ENCODE measurements around the gene ORMDL3.
"Not testable (repeated sequence)": the region's sequence is repeated elsewhere in the genome, so short reads cannot be mapped to it uniquely, and the experiment has no call there.

Gene ORMDL3

DNA sequence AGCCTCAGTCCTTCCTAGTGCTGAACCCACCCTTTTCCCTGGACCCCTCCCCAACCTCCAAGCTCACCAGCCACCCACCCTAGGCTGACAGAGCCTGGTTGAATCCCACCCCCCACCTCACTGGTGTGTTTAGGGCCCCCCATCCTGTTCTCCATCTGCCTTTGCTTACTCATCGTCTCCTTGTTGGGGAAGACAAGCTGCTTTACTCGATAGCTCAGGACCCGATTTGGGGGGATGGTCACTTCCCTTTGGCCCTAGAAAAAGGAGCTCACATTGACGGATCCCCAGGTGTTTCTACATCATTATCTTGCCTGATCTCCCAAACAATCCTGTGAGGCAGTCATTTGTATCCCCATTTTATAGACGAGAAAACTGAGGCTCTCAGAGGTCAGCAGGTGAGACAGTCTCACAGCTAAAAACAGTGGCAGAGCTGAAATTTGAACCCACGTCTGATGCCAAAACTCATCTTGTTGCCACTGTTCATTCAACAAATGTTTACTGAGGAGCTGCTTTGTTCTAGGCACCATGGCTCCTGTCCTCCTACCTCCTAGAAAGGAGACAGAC is 18.5 kb downstream of the ORMDL3 start:
- no peak overlapping the region for H3K4me3 ChIP-seq (ENCODE audit: control insufficient read depth, low read depth, low read length)
- no peak for DNase-seq (ENCODE audit: low read depth)
- no peak for TF ChIP-seq CTCF (conservative IDR thresholded peaks at IDR 0.05; ENCODE audit: control insufficient read depth, insufficient read depth, low read depth, low read length)

- DNase-seq (ENCODE audit: low read depth), result no peak
- H3K4me3 ChIP-seq (ENCODE audit: control insufficient read depth, low read depth, low read length), result no peak overlapping the region
- TF ChIP-seq CTCF (conservative IDR thresholded peaks at IDR 0.05; ENCODE audit: control insufficient read depth, insufficient read depth, low read depth, low read length), result no peak
Observed at GRCh38 chr17:39904990-39905288, 22.5 kb downstream of the ORMDL3 start.

- peak; percentile 78 for DNase-seq (ENCODE audit: low read depth)
- no peak for TF ChIP-seq CTCF (conservative IDR thresholded peaks at IDR 0.05; ENCODE audit: control insufficient read depth, insufficient read depth, low read depth, low read length)
- no peak overlapping the region for H3K4me3 ChIP-seq (ENCODE audit: control insufficient read depth, low read depth, low read length)
Observed at GRCh38 chr17:39903158-39903884, 24.1 kb downstream of the ORMDL3 start.

GRCh38 chr17:39902027-39902426 is 25.4 kb downstream of the ORMDL3 start:
- not testable (repeated sequence) for DNase-seq (ENCODE audit: low read depth); H3K4me3 ChIP-seq (ENCODE audit: control insufficient read depth, low read depth, low read length)

GRCh38 chr17:39899215-39899614 is 28.2 kb downstream of the ORMDL3 start:
- TF ChIP-seq CTCF (conservative IDR thresholded peaks at IDR 0.05; ENCODE audit: control insufficient read depth, insufficient read depth, low read depth, low read length), result no peak
- no peak for DNase-seq (ENCODE audit: low read depth)
- no peak overlapping the region for H3K4me3 ChIP-seq (ENCODE audit: control insufficient read depth, low read depth, low read length)

DNA sequence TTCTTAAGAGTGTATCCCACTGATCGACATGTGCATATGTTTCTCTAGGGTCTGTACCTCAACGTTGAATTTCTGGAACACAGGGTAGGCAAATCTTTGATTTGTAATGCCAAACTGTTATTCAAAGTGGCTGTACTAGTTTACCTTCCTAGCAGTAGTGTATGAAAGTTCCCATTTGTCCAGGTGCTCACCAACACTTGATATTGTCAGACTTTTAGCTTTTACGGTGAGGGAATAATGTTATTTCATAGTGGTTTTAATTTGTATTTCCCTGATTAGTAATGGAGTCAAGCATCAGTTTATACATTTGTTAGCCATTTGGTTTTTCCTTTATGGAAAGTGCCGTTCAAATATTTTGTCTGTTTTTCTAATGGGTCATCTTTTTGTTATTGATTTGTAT is 29.3 kb downstream of the ORMDL3 start:
- no peak for DNase-seq (ENCODE audit: low read depth)
- no peak overlapping the region for H3K4me3 ChIP-seq (ENCODE audit: control insufficient read depth, low read depth, low read length)
- TF ChIP-seq CTCF (conservative IDR thresholded peaks at IDR 0.05; ENCODE audit: control insufficient read depth, insufficient read depth, low read depth, low read length), result no peak

GRCh38 chr17:39894681-39895376 is 32.6 kb downstream of the ORMDL3 start:
- no peak for TF ChIP-seq CTCF (conservative IDR thresholded peaks at IDR 0.05; ENCODE audit: control insufficient read depth, insufficient read depth, low read depth, low read length)
- H3K4me3 ChIP-seq (ENCODE audit: control insufficient read depth, low read depth, low read length), result no peak overlapping the region
- DNase-seq (ENCODE audit: low read depth), result no peak
